HepG2 (cell line): Measurements from ENCODE around the gene PCIF1. TPM values are rescaled to one million over a fixed set of nuclear protein-coding genes. Genes with fewer than 3 reads are reported as not detected.
A peak's percentile ranks its signal among the peaks of the same experiment; 100 is the strongest.

Source experiments
- BCL6 ChIP-seq: IDR thresholded peaks from 2 replicates; pipeline ENCODE4 v1.6.1; 2016; ENCODE audit warnings: missing genetic modification reagents, missing compliant biosample characterization
- CEBPB ChIP-seq: IDR thresholded peaks from 2 replicates; pipeline ENCODE4 v1.6.1; 2011; ENCODE audit warnings: low read depth, low read length, improper control_type of control experiment, borderline replicate concordance
- ELF3 ChIP-seq: IDR thresholded peaks from 2 replicates; pipeline ENCODE4 v1.6.1; 2016; ENCODE audit warnings: missing genetic modification reagents, missing compliant biosample characterization
- FOXO4 ChIP-seq: sonication (generic); formaldehyde crosslinking; conservative IDR thresholded peaks from 2 replicates; pipeline ENCODE4 v1.8.1; 2023; ENCODE audit warnings: missing genetic modification reagents
- HES4 ChIP-seq: sonication (generic); formaldehyde crosslinking; IDR thresholded peaks from 2 replicates; pipeline ENCODE4 v1.9.0; 2021; ENCODE audit warnings: mild to moderate bottlenecking, missing genetic modification reagents, borderline replicate concordance
- KDM6A ChIP-seq: IDR thresholded peaks from 2 replicates; pipeline ENCODE4 v1.6.1; 2016; ENCODE audit warnings: low read depth
- PHF5A ChIP-seq: IDR thresholded peaks from one replicate; pipeline ENCODE4 v1.6.1; 2018; ENCODE audit warnings: low read depth, missing genetic modification reagents; ENCODE audit not compliant: unreplicated experiment
- RFXAP ChIP-seq: sonication (generic); formaldehyde crosslinking; IDR thresholded peaks from 2 replicates; pipeline ENCODE4 v1.4.0; 2020; ENCODE audit warnings: missing genetic modification reagents, borderline replicate concordance
- THAP11 ChIP-seq: IDR thresholded peaks from 2 replicates; pipeline ENCODE4 v1.6.1; 2016; ENCODE audit warnings: missing biosample characterization, missing genetic modification reagents
- ZGPAT ChIP-seq: IDR thresholded peaks from 2 replicates; pipeline ENCODE4 v1.6.1; 2016; ENCODE audit warnings: mild to moderate bottlenecking
- ZNF30 ChIP-seq: sonication (generic); formaldehyde crosslinking; IDR thresholded peaks from 2 replicates; pipeline ENCODE4 v1.5.0; 2020; ENCODE audit warnings: mild to moderate bottlenecking, missing genetic modification reagents
- ZNF564 ChIP-seq: sonication (generic); formaldehyde crosslinking; IDR thresholded peaks from 2 replicates; pipeline ENCODE4 v1.8.1; 2023; ENCODE audit warnings: mild to moderate bottlenecking, missing genetic modification reagents
- ZNF574 ChIP-seq: sonication (generic); formaldehyde crosslinking; IDR thresholded peaks from 2 replicates; pipeline ENCODE4 v1.4.0; 2020; ENCODE audit warnings: missing genetic modification reagents
- ZNF770 ChIP-seq: sonication (generic); formaldehyde crosslinking; IDR thresholded peaks from 2 replicates; pipeline ENCODE4 v1.5.0; 2020; ENCODE audit warnings: mild to moderate bottlenecking, missing genetic modification reagents
- ZNF775 ChIP-seq: sonication (generic); formaldehyde crosslinking; IDR thresholded peaks from 2 replicates; pipeline ENCODE4 v1.4.0; 2020; ENCODE audit warnings: missing genetic modification reagents, mild to moderate bottlenecking, moderate library complexity, borderline replicate concordance
- ZNF800 ChIP-seq: sonication (generic); formaldehyde crosslinking; IDR thresholded peaks from 2 replicates; pipeline ENCODE4 v1.4.0; 2020; ENCODE audit warnings: missing genetic modification reagents
- polyA plus RNA-seq, 8 experiments: library from polyadenylated mRNA; depleted of rRNA in 3 of 8; stranded (reverse) in 7 of 8; unstranded in 1 of 8; fragments of >200 nt; fragmentation: Illumina TruSeq in 4 of 8; extraction: Trizol in 4 of 8; gene quantifications; 2 replicates each; pipeline versions ENCODE4 v1.2.1 to v1.2.3, GENCODE V29; 2011 to 2016; ENCODE audit warnings: low read depth in 4 of 8, missing spikeins in 1 of 8, mixed read lengths in 1 of 8; ENCODE audit not compliant: insufficient read depth in 1 of 8
- total RNA-seq, 5 experiments: library from RNA; depleted of rRNA; stranded (reverse); fragments of >200 nt; fragmentation: Illumina TruSeq; extraction: Trizol; gene quantifications; 2 replicates each; pipeline ENCODE4 v1.2.3, GENCODE V29; 2016; ENCODE audit warnings: low read depth in 1 of 5

PCIF1 gene
- total and polyA plus RNA-seq, 2 of the 13 experiments (the other 11 are each of a cell fraction or from before 2014, with no cell fraction given): 20.9 to 24.4 TPM

GRCh38 chr20:45918182-45918737, 16.2 kb upstream of the PCIF1 start (continued):
- TF ChIP-seq ZGPAT (peak; percentile 41; the same call in 1 of the 2 replicates), THAP11 (0 out of 2 replicates have a peak, but pooled peaks have one; percentile 10), BCL6 (CRISPR knock-in tag) (peak; percentile 66), KDM6A (CRISPR knock-in tag) (no peak), ZNF564 (CRISPR knock-in tag) (no peak), ZNF775 (no peak), ZNF574 (CRISPR knock-in tag) (0 out of 2 replicates have a peak, but pooled peaks have one; percentile 13), RFXAP (CRISPR knock-in tag) (0 out of 2 replicates have a peak, but pooled peaks have one; percentile 24), FOXO4 (0 out of 2 replicates have a peak, but pooled peaks have one; percentile 52), ZNF770 (peak; percentile 84), CEBPB (no peak), ZNF800 (CRISPR knock-in tag) (0 out of 2 replicates have a peak, but pooled peaks have one; percentile 37), ZNF30 (0 out of 2 replicates have a peak, but pooled peaks have one; percentile 53), ELF3 (CRISPR knock-in tag) (0 out of 2 replicates have a peak, but pooled peaks have one; percentile 10), PHF5A (no peak), HES4 (CRISPR knock-in tag) (no peak)
